ENCODE data around the gene GNLY.
"Not testable (repeated sequence)": the region's sequence is repeated elsewhere in the genome, so short reads cannot be mapped to it uniquely, and the experiment has no call there.

GNLY gene

DNA sequence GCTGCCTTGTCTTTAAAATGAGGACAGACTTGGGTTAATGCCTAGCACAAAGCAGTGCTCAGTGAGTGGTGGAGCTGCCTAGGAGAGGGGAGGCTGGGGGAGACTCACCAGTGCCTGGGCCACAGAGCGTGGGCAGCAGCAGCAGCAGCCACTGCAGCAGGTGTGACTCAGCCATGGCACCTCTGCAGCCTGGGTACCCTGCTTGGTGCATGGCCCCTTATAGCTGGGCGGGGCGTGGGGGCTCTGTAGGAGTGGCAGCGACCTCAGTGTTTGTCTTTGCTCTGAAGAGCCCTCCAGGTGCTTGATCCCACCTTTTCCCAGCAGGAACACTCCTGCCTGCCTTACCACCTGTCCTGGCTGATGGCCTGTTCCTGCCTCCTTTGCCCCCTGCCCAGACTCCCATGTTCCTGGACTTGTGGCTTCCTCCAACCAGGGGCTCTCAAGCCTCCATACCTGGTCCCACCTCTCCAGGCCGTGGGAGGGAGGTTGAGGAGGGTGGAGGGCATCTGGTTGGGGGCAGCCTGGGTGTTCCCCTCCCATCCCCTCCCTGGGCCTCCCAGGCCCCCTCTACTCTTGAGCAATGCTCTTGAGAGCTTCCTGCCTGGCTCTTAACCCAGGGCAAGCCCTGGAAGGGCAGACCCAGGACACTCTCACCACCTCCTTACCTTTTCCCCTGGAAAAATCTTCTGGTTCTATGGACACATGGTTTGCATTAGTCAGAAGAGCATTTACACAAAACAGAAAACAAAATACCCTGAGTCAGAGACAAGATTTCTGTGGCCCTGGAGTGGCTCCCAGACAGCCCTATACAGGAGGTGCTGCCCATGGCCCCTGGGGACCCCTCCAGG is 25.9 kb upstream of the GNLY start, which contains the start of gene SFTPB:
Gene SFTPB (minus strand): TSS at position 191 of the 848 bp plus-strand sequence. CDS start 16 bp downstream, at position 175.
- TF ChIP-seq ZNF70 (CRISPR knock-in tag; IDR thresholded peaks at IDR 0.05) (no peak), TCF4 (CRISPR knock-in tag; IDR thresholded peaks at IDR 0.05; ENCODE audit: borderline replicate concordance) (no peak), ZNF565 (CRISPR knock-in tag; conservative IDR thresholded peaks at IDR 0.05; ENCODE audit: low read depth) (no peak), SNAI2 (CRISPR knock-in tag; IDR thresholded peaks at IDR 0.05) (no peak), CREB5 (CRISPR knock-in tag; IDR thresholded peaks at IDR 0.05; ENCODE audit: low read depth) (no peak), PPARA (CRISPR knock-in tag; IDR thresholded peaks at IDR 0.05; ENCODE audit: borderline replicate concordance) (no peak)
- TF ChIP-seq, protein P1, sequence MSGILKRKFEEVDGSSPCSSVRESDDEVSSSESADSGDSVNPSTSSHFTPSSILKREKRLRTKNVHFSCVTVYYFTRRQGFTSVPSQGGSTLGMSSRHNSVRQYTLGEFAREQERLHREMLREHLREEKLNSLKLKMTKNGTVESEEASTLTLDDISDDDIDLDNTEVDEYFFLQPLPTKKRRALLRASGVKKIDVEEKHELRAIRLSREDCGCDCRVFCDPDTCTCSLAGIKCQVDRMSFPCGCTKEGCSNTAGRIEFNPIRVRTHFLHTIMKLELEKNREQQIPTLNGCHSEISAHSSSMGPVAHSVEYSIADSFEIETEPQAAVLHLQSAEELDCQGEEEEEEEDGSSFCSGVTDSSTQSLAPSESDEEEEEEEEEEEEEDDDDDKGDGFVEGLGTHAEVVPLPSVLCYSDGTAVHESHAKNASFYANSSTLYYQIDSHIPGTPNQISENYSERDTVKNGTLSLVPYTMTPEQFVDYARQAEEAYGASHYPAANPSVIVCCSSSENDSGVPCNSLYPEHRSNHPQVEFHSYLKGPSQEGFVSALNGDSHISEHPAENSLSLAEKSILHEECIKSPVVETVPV (CRISPR knock-in tag; IDR thresholded peaks at IDR 0.05) = no peak
- peak; percentile 81 for ATAC-seq

DNA sequence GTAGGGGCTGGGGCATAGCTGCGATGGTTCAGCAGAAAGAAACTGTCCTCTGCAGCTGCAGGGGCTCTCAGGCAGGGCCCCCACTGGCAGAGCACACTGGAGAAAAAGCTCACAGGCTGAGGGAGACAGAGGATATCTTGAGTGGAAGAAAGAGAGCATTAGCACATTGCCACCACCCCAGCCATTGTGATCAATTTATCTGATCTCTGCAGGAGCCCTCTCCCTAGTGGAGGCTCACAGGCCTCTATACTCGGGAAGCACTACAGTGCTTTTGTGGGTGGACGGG is 25.4 kb upstream of the GNLY start:
- ATAC-seq = peak; percentile 59
- TF ChIP-seq, protein P1 (CRISPR knock-in tag; IDR thresholded peaks at IDR 0.05) = no peak
- TF ChIP-seq ESRRG (CRISPR knock-in tag; IDR thresholded peaks at IDR 0.05) = no peak
- TF ChIP-seq OSR1 (CRISPR knock-in tag; IDR thresholded peaks at IDR 0.05) = no peak
- TF ChIP-seq SNAI2 (CRISPR knock-in tag; IDR thresholded peaks at IDR 0.05) = no peak
- TF ChIP-seq, protein P2, sequence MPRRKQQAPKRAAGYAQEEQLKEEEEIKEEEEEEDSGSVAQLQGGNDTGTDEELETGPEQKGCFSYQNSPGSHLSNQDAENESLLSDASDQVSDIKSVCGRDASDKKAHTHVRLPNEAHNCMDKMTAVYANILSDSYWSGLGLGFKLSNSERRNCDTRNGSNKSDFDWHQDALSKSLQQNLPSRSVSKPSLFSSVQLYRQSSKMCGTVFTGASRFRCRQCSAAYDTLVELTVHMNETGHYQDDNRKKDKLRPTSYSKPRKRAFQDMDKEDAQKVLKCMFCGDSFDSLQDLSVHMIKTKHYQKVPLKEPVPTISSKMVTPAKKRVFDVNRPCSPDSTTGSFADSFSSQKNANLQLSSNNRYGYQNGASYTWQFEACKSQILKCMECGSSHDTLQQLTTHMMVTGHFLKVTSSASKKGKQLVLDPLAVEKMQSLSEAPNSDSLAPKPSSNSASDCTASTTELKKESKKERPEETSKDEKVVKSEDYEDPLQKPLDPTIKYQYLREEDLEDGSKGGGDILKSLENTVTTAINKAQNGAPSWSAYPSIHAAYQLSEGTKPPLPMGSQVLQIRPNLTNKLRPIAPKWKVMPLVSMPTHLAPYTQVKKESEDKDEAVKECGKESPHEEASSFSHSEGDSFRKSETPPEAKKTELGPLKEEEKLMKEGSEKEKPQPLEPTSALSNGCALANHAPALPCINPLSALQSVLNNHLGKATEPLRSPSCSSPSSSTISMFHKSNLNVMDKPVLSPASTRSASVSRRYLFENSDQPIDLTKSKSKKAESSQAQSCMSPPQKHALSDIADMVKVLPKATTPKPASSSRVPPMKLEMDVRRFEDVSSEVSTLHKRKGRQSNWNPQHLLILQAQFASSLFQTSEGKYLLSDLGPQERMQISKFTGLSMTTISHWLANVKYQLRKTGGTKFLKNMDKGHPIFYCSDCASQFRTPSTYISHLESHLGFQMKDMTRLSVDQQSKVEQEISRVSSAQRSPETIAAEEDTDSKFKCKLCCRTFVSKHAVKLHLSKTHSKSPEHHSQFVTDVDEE (CRISPR knock-in tag; IDR thresholded peaks at IDR 0.05) = no peak
- no peak for TF ChIP-seq ARNTL (CRISPR knock-in tag; IDR thresholded peaks at IDR 0.05; ENCODE audit: borderline replicate concordance, low read depth)
- TF ChIP-seq GLIS3 (CRISPR knock-in tag; IDR thresholded peaks at IDR 0.05) = no peak
- TF ChIP-seq ZFP3 (CRISPR knock-in tag; IDR thresholded peaks at IDR 0.05) = no peak
- TF ChIP-seq PPARA (CRISPR knock-in tag; IDR thresholded peaks at IDR 0.05; ENCODE audit: borderline replicate concordance) = no peak
- no peak for TF ChIP-seq RARB (CRISPR knock-in tag; IDR thresholded peaks at IDR 0.05)
- TF ChIP-seq ZFP30 (CRISPR knock-in tag; IDR thresholded peaks at IDR 0.05) = no peak
- no peak for TF ChIP-seq ISL1 (CRISPR knock-in tag; IDR thresholded peaks at IDR 0.05)
- no peak for TF ChIP-seq ZC3H10 (CRISPR knock-in tag; IDR thresholded peaks at IDR 0.05)
- TF ChIP-seq TCF4 (CRISPR knock-in tag; IDR thresholded peaks at IDR 0.05; ENCODE audit: borderline replicate concordance) = no peak
- no peak for TF ChIP-seq ZNF70 (CRISPR knock-in tag; IDR thresholded peaks at IDR 0.05)

- TF ChIP-seq ZFP3 (CRISPR knock-in tag; IDR thresholded peaks at IDR 0.05) = no peak
- no peak for TF ChIP-seq PATZ1 (CRISPR knock-in tag; IDR thresholded peaks at IDR 0.05; ENCODE audit: borderline replicate concordance)
- no peak for TF ChIP-seq ZNF565 (CRISPR knock-in tag; conservative IDR thresholded peaks at IDR 0.05; ENCODE audit: low read depth)
- TF ChIP-seq, protein P2 (CRISPR knock-in tag; IDR thresholded peaks at IDR 0.05) = no peak
- no peak for TF ChIP-seq BACH2 (CRISPR knock-in tag; IDR thresholded peaks at IDR 0.05; ENCODE audit: borderline replicate concordance)
- TF ChIP-seq CREB5 (CRISPR knock-in tag; IDR thresholded peaks at IDR 0.05; ENCODE audit: low read depth) = no peak
- no peak for TF ChIP-seq ESRRG (CRISPR knock-in tag; IDR thresholded peaks at IDR 0.05)
- no peak for TF ChIP-seq GLIS3 (CRISPR knock-in tag; IDR thresholded peaks at IDR 0.05)
- TF ChIP-seq SNAI2 (CRISPR knock-in tag; IDR thresholded peaks at IDR 0.05) = no peak
- no peak for TF ChIP-seq OSR1 (CRISPR knock-in tag; IDR thresholded peaks at IDR 0.05)
- ATAC-seq = no peak
These were observed 24.6 kb upstream of the GNLY start for GRCh38 chr2:85669549-85669948.

DNA sequence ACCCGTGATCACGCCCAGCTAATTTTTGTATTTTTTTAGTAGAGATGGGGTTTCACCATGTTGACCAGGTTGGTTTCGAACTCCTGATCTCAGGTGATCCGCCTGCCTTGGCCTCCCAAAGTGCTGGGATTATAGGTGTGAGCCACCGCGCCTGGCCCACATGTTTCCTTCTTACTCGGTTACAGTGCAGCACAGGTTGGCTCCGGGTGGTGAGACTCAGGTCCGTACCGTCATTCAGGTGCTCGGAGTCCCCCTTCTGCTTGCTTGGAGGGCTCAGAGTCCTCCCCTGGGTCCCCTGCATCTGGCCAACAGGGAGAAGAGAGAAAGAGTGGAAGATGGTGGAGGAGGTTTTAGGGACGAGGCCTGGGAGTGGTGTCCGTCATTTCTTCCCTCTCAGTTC is 23.7 kb upstream of the GNLY start:
- ATAC-seq = not testable (repeated sequence)

Measured in SK-N-SH treated with all-trans-retinoic acid at 6 μM for 48 hours (cell line).